Osteoblast (primary cell): ENCODE data around the gene BPTF. TPM values are rescaled to one million over a fixed set of nuclear protein-coding genes. Genes with fewer than 3 reads are reported as not detected.
A peak's percentile ranks its signal among the peaks of the same experiment; 100 is the strongest.

Experiments used
- DNase-seq: peaks from one replicate; pipeline ENCODE4 v3.0.0; 2011; ENCODE audit warnings: low spot score, mixed read lengths; ENCODE audit not compliant: insufficient read length; ENCODE audit errors: missing footprints
- H2AFZ ChIP-seq: 2 replicates; pipeline ENCODE4 v1.6.0; 2011; ENCODE audit warnings: mild to moderate bottlenecking, low read length
- H3K27ac ChIP-seq: 2 replicates; pipeline ENCODE4 v1.5.1; 2011; ENCODE audit warnings: mild to moderate bottlenecking, low read depth, low read length, moderate library complexity
- H3K27me3 ChIP-seq: 2 replicates; pipeline ENCODE4 v1.6.0; 2012; ENCODE audit warnings: mild to moderate bottlenecking, control low read depth, inconsistent platforms, low read length, moderate library complexity; ENCODE audit not compliant: insufficient read depth
- H3K36me3 ChIP-seq: 2 replicates; pipeline ENCODE4 v1.5.1; 2011; ENCODE audit warnings: mild to moderate bottlenecking, low read length, control low read depth, moderate library complexity; ENCODE audit not compliant: insufficient read depth
- H3K4me1 ChIP-seq: 2 replicates; pipeline ENCODE4 v1.5.1; 2011; ENCODE audit warnings: mild to moderate bottlenecking, low read length, control low read depth, moderate library complexity; ENCODE audit not compliant: insufficient read depth
- H3K4me2 ChIP-seq: 2 replicates; pipeline ENCODE4 v1.6.0; 2011; ENCODE audit warnings: mild to moderate bottlenecking, low read length; ENCODE audit not compliant: insufficient read depth
- H3K4me3 ChIP-seq: fragments of 200-600 bp; sonication (generic); 3 replicates; pipeline ENCODE4 v1.5.1; 2012; ENCODE audit warnings: mild to moderate bottlenecking, low read length, inconsistent platforms; ENCODE audit not compliant: insufficient read depth
- H3K79me2 ChIP-seq: 2 replicates; pipeline ENCODE4 v1.6.0; 2012; ENCODE audit warnings: mild to moderate bottlenecking, low read length, control low read depth, inconsistent platforms; ENCODE audit not compliant: insufficient read depth
- H3K9me3 ChIP-seq: 2 replicates; pipeline ENCODE4 v1.5.1; 2011; ENCODE audit warnings: low read depth, low read length, control low read depth
- H4K20me1 ChIP-seq: 2 replicates; pipeline ENCODE4 v1.6.0; 2012; ENCODE audit warnings: mild to moderate bottlenecking, low read length, control low read depth; ENCODE audit not compliant: insufficient read depth
- total RNA-seq: library from RNA; depleted of rRNA; stranded (reverse); fragments of >200 nt; gene quantifications from 2 replicates; pipeline ENCODE4 v1.2.3, GENCODE V29; 2012
- TF ChIP-seq, protein P1 (sequence below): IDR thresholded peaks from 2 replicates; pipeline ENCODE4 v1.5.1; 2011; ENCODE audit warnings: mild to moderate bottlenecking, low read depth, low read length, moderate library complexity; ENCODE audit errors: extremely low read depth

The BPTF gene, protein sequence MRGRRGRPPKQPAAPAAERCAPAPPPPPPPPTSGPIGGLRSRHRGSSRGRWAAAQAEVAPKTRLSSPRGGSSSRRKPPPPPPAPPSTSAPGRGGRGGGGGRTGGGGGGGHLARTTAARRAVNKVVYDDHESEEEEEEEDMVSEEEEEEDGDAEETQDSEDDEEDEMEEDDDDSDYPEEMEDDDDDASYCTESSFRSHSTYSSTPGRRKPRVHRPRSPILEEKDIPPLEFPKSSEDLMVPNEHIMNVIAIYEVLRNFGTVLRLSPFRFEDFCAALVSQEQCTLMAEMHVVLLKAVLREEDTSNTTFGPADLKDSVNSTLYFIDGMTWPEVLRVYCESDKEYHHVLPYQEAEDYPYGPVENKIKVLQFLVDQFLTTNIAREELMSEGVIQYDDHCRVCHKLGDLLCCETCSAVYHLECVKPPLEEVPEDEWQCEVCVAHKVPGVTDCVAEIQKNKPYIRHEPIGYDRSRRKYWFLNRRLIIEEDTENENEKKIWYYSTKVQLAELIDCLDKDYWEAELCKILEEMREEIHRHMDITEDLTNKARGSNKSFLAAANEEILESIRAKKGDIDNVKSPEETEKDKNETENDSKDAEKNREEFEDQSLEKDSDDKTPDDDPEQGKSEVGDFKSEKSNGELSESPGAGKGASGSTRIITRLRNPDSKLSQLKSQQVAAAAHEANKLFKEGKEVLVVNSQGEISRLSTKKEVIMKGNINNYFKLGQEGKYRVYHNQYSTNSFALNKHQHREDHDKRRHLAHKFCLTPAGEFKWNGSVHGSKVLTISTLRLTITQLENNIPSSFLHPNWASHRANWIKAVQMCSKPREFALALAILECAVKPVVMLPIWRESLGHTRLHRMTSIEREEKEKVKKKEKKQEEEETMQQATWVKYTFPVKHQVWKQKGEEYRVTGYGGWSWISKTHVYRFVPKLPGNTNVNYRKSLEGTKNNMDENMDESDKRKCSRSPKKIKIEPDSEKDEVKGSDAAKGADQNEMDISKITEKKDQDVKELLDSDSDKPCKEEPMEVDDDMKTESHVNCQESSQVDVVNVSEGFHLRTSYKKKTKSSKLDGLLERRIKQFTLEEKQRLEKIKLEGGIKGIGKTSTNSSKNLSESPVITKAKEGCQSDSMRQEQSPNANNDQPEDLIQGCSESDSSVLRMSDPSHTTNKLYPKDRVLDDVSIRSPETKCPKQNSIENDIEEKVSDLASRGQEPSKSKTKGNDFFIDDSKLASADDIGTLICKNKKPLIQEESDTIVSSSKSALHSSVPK (N-terminal part only)
- 59.2 and 59.7 TPM in 2 replicates for total RNA-seq

DNA sequence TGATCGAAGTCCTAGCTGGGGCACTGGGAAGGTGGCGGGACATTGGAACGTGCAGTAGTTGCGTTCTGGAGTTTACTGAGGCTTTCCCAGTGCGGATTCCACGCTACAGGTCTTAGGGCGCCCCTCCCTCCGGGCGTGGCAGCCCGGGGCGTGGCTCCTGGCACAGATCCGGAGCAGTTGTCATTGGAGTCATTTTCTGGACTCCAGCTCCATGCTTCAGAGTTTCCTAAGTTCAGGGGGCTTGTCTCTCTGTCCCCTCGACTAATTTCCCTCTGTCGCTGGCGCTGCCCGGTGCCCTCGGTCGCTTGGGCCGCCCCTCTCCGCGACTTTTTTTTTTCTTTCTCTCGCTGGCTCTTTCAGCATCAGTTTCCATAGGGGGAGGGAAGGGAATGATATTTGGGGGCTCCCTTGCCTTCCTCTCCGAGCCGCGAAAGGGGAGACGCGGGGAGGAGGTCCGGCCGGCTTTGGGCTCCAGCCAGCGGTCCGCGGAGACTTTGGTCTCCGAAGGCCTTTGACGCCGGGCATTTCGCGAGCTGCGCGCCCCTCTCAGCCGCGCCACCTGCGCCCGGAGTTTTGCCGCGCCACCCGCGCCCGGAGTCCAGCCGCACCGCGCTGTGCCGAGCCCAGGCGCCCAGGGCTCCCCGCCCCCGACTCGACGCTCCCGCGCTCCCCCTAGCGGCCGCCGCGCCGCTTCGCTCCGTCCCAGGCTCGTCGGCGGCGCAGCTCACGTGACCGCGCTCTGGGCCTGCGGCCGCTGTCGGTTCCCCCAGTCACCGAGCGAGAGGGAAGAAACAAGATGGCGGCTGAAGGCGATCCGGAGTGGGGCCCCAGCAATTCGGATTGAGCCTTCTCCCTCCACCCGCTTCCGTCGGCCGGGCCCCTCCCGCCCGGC lies at the start of gene BPTF:
BPTF (plus strand) TSS at position 769 of the 892 bp plus-strand sequence. CDS start 222 bp downstream, outside the sequence.
- peak within 1 kb of the TSS; percentile 87 for H3K4me2 ChIP-seq
- DNase-seq: peak; percentile 99
- TF ChIP-seq, protein P1, sequence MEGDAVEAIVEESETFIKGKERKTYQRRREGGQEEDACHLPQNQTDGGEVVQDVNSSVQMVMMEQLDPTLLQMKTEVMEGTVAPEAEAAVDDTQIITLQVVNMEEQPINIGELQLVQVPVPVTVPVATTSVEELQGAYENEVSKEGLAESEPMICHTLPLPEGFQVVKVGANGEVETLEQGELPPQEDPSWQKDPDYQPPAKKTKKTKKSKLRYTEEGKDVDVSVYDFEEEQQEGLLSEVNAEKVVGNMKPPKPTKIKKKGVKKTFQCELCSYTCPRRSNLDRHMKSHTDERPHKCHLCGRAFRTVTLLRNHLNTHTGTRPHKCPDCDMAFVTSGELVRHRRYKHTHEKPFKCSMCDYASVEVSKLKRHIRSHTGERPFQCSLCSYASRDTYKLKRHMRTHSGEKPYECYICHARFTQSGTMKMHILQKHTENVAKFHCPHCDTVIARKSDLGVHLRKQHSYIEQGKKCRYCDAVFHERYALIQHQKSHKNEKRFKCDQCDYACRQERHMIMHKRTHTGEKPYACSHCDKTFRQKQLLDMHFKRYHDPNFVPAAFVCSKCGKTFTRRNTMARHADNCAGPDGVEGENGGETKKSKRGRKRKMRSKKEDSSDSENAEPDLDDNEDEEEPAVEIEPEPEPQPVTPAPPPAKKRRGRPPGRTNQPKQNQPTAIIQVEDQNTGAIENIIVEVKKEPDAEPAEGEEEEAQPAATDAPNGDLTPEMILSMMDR: peak; percentile 69
- H3K27ac ChIP-seq: peak within 1 kb of the TSS; percentile 42
- no peaks in the 10 kb centered on the region for H3K27me3 ChIP-seq
- H3K4me1 ChIP-seq: peaks cover 7% of the 10 kb centered on the region
- peak within 1 kb of the TSS; percentile 81 for H3K4me3 ChIP-seq
- H3K36me3 ChIP-seq: no peaks in the 10 kb centered on the region
- peak within 1 kb of the TSS; percentile 93 for H2AFZ ChIP-seq
- peaks cover 41% of the 10 kb centered on the region for H3K79me2 ChIP-seq
- peaks cover 15% of the 10 kb centered on the region for H4K20me1 ChIP-seq
- no peaks in the 10 kb centered on the region for H3K9me3 ChIP-seq

DNA sequence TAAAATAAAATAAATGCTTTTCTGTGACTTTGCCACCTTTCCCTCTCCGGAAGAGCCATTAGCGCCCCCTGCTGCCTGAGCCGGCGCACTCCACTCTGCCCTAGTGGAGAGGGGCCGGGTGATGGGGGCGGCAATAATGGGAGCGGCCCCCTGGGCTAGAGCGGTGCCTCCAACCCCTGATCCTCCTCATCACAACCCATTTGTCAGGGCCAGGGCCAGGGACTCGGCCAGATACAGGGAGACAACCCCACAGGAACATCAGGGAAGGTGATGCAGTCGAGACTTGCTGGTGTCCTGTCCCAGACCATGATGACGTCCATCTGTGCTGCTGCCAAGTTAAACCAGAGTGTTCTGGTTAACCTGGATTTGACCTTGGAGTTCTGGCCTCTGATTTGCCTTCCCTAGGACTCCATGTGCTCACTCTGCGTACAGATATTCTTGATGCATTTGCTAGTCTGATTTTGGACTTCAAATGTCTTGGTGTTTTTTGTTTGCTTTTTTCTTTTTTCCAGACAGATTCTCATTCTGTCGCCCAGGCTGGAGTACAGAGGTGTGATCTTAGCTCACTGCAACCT lies 46.1 kb upstream of the BPTF start:
- DNase-seq: peak; percentile 82
- TF ChIP-seq, protein P1: peak; percentile 57
- Histone ChIP-seq H3K36me3 (no peaks in the 10 kb centered on the region), H3K4me2 (peak overlapping the region; percentile 61), H3K4me1 (no peaks in the 10 kb centered on the region), H3K9me3 (no peaks in the 10 kb centered on the region), H3K27ac (no peak overlapping the region), H3K27me3 (no peaks in the 10 kb centered on the region), H3K79me2 (no peaks in the 10 kb centered on the region), H4K20me1 (no peaks in the 10 kb centered on the region), H2AFZ (peak overlapping the region; percentile 90), H3K4me3 (peak overlapping the region; percentile 55)

DNA sequence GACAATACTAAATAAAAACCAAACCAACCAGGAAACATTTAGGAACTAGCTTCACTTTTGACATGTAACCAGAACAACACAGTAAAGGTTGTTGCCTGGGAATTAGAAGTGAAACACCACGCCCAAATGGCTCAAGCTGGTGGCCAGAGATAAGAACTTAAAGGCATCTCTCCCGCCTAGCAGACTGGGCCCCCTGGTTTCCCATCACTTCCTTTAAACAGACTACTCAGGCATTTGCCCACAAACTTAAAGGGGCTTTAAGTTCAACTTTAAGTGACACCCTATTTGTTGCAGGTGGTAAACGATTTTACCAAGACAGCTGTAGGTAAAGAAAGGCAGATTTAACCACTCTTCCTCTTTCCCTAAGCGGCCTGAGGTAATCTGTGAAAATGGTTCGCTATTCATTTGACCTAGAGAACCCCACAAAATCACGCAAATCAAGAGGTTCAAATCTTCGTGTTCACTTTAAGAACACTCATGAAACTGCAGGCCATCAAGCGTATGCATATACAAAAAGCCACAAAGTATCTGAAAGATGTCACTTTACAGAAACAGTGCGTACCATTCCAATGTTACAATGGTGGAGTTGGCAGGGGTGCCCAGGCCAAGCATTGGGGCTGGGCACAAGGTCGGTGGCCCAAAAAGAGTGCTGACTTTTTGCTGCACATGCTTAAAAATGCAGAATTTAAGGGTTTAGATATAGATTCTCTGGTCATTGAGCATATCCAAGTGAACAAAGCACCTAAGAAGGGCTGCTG lies 40.8 kb upstream of the BPTF start:
- Histone ChIP-seq H3K36me3 (no peaks in the 10 kb centered on the region), H3K4me1 (no peaks in the 10 kb centered on the region), H3K27me3 (no peaks in the 10 kb centered on the region), H3K4me3 (no peak overlapping the region), H3K9me3 (no peaks in the 10 kb centered on the region), H3K4me2 (no peak overlapping the region), H4K20me1 (no peaks in the 10 kb centered on the region), H3K79me2 (no peaks in the 10 kb centered on the region), H2AFZ (no peak overlapping the region), H3K27ac (no peak overlapping the region)
- DNase-seq: no peak
- TF ChIP-seq, protein P1: no peak
